GM10266 (cell line): ENCODE data around the gene DMRT1.
A peak's percentile ranks its signal among the peaks of the same experiment; 100 is the strongest.

Source experiments
- DNase-seq: peaks from one replicate; pipeline ENCODE4 v3.0.0; 2012; ENCODE audit errors: extremely low spot score
- CTCF ChIP-seq: IDR thresholded peaks from 2 replicates; pipeline ENCODE4 v1.5.1; 2012; ENCODE audit warnings: mild to moderate bottlenecking, low read depth; ENCODE audit not compliant: control insufficient read depth, insufficient read depth; ENCODE audit errors: missing control alignments

DMRT1 gene

GRCh38 chr9:882416-882924, 41.0 kb downstream of the DMRT1 start:
- peak; percentile 4 for TF ChIP-seq CTCF
- no peak for DNase-seq

- TF ChIP-seq CTCF: no peak
- no peak for DNase-seq
These were observed 41.5 kb downstream of the DMRT1 start for GRCh38 chr9:883011-883410.

- no peak for DNase-seq
- no peak for TF ChIP-seq CTCF
These were observed 45.4 kb downstream of the DMRT1 start for GRCh38 chr9:886886-887285.

- DNase-seq: no peak
- TF ChIP-seq CTCF: no peak
These were observed 50.6 kb downstream of the DMRT1 start for GRCh38 chr9:892123-892522.

GRCh38 chr9:893115-893514, 51.6 kb downstream of the DMRT1 start:
- TF ChIP-seq CTCF: no peak
- DNase-seq: no peak

- DNase-seq: peak; percentile 82
- peak; percentile 76 for TF ChIP-seq CTCF
These were observed 52.4 kb downstream of the DMRT1 start for GRCh38 chr9:893843-894420.

GRCh38 chr9:899440-900184, 58.1 kb downstream of the DMRT1 start:
- no peak for TF ChIP-seq CTCF
- no peak for DNase-seq
